DND-41 (cell line): Measurements from ENCODE around the gene GPD1L.

ENCODE experiments used
- ATAC-seq: fragments of 200-7000 bp; cut with Tn5 transposase; 3 replicates; pipeline ENCODE4 v1.9.1; 2021; ENCODE audit warnings: low read depth; ENCODE audit not compliant: insufficient read depth
- DNase-seq: peaks from one replicate; pipeline ENCODE4 v3.0.0-alpha.2; 2020
- H2AFZ ChIP-seq: 2 replicates; pipeline ENCODE4 v1.6.0; 2012; ENCODE audit warnings: low read depth, low read length
- H3K27ac ChIP-seq: 2 replicates; pipeline ENCODE4 v1.5.1; 2012; ENCODE audit warnings: low read length, inconsistent platforms
- H3K27me3 ChIP-seq: fragments of 200-600 bp; sonication (generic); 2 replicates; pipeline ENCODE4 v1.6.0; 2012; ENCODE audit warnings: low read length, mild to moderate bottlenecking, inconsistent platforms; ENCODE audit not compliant: insufficient read depth, poor library complexity
- H3K36me3 ChIP-seq: 2 replicates; pipeline ENCODE4 v1.5.1; 2012; ENCODE audit warnings: low read length, inconsistent platforms; ENCODE audit not compliant: insufficient read depth
- H3K4me1 ChIP-seq: 2 replicates; pipeline ENCODE4 v1.5.1; 2012; ENCODE audit warnings: mild to moderate bottlenecking, low read length; ENCODE audit not compliant: insufficient read depth
- H3K4me2 ChIP-seq: 2 replicates; pipeline ENCODE4 v1.6.0; 2012; ENCODE audit warnings: mild to moderate bottlenecking, moderate library complexity, low read length, inconsistent platforms; ENCODE audit not compliant: insufficient read depth
- H3K4me3 ChIP-seq, 2 experiments: fragments of 200-600 bp in 1 of 2; shearing (Covaris generic) in 1 of 2; 2 replicates each; pipeline ENCODE4 v1.5.1; 2012 to 2016; ENCODE audit warnings: inconsistent platforms in 2 of 2, low read length in 2 of 2, mild to moderate bottlenecking in 2 of 2, low read depth in 1 of 2, moderate library complexity in 1 of 2
- H3K79me2 ChIP-seq: 2 replicates; pipeline ENCODE4 v1.6.0; 2012; ENCODE audit warnings: low read length, inconsistent platforms; ENCODE audit not compliant: insufficient read depth
- H3K9ac ChIP-seq: 2 replicates; pipeline ENCODE4 v1.6.0; 2012; ENCODE audit warnings: low read depth, mild to moderate bottlenecking, inconsistent platforms, low read length, moderate library complexity
- H3K9me3 ChIP-seq: 2 replicates; pipeline ENCODE4 v1.5.1; 2012; ENCODE audit warnings: low read length, moderate library complexity, mild to moderate bottlenecking, inconsistent platforms; ENCODE audit not compliant: insufficient read depth, severe bottlenecking
- H4K20me1 ChIP-seq: 2 replicates; pipeline ENCODE4 v1.6.0; 2012; ENCODE audit warnings: low read length; ENCODE audit not compliant: insufficient read depth
- EZH2 ChIP-seq: IDR thresholded peaks from 3 replicates; pipeline ENCODE4 v1.6.1; 2012; ENCODE audit warnings: borderline replicate concordance, low read depth, mild to moderate bottlenecking, moderate library complexity, low read length, inconsistent platforms; ENCODE audit not compliant: severe bottlenecking
- TF ChIP-seq, protein P1 (sequence below): IDR thresholded peaks from 2 replicates; pipeline ENCODE4 v1.5.1; 2012; ENCODE audit warnings: borderline replicate concordance, low read length, moderate library complexity, mild to moderate bottlenecking; ENCODE audit not compliant: poor library complexity, severe bottlenecking; ENCODE audit errors: extremely low read depth

The GPD1L gene

DNA sequence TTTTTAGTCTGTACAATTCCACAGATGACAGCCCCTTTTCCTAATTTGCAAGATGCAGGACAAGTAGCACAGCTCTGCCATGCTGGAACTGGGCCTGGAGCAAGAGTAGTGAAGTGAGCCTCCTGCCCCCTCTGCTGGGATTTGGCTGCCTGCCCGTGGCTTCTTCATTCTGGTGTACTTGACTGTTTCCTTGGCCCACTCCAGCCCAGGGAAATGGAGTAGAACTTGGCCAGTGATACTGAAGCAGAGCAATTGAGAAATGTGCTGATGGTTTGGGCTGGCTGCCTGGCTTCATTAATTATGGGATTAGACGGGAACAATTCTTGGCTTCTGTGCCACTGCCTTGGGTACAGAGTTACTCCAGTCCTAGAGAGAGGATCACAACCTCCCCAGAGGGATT lies 2.8 kb downstream of the GPD1L start:
- peak overlapping the region; percentile 27 for H3K27ac ChIP-seq

DNA sequence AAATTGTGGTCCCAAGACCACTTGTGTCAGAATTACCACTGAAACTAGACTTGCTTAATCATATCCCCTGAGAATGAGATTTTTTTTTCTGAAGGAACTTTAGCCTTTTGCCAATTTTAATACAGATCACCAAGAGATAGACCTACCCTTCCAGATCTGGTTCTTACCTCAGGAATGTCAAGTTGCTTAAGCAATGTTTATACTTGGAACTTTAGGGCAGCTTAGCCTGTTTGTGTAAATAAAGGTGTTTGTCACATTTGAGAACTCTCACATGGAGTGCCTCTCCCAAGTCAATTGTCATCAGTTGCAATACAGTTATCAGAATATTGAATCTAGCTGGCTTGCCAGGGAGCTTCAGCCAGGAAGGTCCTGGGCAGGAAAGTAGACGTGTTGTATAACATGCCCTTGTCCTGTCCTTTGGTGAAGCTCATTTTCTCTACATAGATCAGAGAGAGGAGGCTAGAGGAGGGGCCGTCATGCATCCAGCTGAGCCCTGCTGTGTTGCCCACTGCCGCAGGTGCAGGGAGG lies 3.9 kb downstream of the GPD1L start:
- Histone ChIP-seq H3K27ac (peak overlapping the region; percentile 34; the same call in 1 of the 2 replicates), H3K36me3 (no peaks in the 10 kb centered on the region), H3K4me1 (peaks cover 88% of the 10 kb centered on the region), H3K9ac (no peak overlapping the region), H3K4me2 (no peak overlapping the region), H3K79me2 (peaks cover 71% of the 10 kb centered on the region), H3K4me3 (no peak overlapping the region), H3K9me3 (peaks cover 1% of the 10 kb centered on the region), H4K20me1 (peaks cover 6% of the 10 kb centered on the region; the same call in 1 of the 2 replicates), H2AFZ (no peak overlapping the region), H3K27me3 (no peaks in the 10 kb centered on the region)
- TF ChIP-seq EZH2: no peak
- TF ChIP-seq, protein P1, sequence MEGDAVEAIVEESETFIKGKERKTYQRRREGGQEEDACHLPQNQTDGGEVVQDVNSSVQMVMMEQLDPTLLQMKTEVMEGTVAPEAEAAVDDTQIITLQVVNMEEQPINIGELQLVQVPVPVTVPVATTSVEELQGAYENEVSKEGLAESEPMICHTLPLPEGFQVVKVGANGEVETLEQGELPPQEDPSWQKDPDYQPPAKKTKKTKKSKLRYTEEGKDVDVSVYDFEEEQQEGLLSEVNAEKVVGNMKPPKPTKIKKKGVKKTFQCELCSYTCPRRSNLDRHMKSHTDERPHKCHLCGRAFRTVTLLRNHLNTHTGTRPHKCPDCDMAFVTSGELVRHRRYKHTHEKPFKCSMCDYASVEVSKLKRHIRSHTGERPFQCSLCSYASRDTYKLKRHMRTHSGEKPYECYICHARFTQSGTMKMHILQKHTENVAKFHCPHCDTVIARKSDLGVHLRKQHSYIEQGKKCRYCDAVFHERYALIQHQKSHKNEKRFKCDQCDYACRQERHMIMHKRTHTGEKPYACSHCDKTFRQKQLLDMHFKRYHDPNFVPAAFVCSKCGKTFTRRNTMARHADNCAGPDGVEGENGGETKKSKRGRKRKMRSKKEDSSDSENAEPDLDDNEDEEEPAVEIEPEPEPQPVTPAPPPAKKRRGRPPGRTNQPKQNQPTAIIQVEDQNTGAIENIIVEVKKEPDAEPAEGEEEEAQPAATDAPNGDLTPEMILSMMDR: no peak
- DNase-seq (no peak), ATAC-seq (no peak)

More for the DNA sequence above, 2.8 kb downstream of the GPD1L start:
- Histone ChIP-seq H3K9me3 (no peaks in the 10 kb centered on the region), H4K20me1 (peaks cover 6% of the 10 kb centered on the region; the same call in 1 of the 2 replicates), H3K4me1 (peaks cover 79% of the 10 kb centered on the region), H3K9ac (no peak overlapping the region), H2AFZ (no peak overlapping the region), H3K4me3 (no peak overlapping the region), H3K79me2 (peaks cover 71% of the 10 kb centered on the region), H3K4me2 (peak overlapping the region; percentile 39), H3K36me3 (no peaks in the 10 kb centered on the region), H3K27me3 (no peaks in the 10 kb centered on the region)
- DNase-seq (no peak), ATAC-seq (no peak)
- TF ChIP-seq, protein P1: peak; percentile 19
- no peak for TF ChIP-seq EZH2

DNA sequence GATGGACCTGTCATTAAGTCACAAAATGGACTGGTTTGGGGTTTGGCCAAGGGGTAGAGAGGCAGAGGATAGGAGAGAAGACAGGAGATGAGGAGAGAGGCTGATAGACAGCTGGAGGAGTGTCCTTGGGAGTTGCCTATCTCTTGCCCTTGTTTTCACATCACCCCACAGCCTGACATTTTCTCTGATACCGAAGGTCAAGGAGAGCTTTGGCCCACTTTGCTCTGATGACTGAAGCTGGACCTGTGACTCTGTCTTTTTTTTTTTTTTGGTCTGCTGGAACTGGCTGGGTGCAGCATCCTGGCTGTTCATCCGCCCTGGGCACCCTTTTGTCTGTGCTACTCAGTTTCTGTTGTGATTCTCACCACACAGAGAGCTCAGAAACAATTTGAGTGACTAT lies 5.1 kb downstream of the GPD1L start:
- Histone ChIP-seq H3K79me2 (peaks cover 81% of the 10 kb centered on the region), H3K4me1 (peaks cover 82% of the 10 kb centered on the region), H3K9ac (no peak overlapping the region), H3K9me3 (peaks cover 4% of the 10 kb centered on the region), H2AFZ (no peak overlapping the region), H4K20me1 (peaks cover 6% of the 10 kb centered on the region; the same call in 1 of the 2 replicates), H3K4me2 (no peak overlapping the region), H3K27me3 (no peaks in the 10 kb centered on the region), H3K36me3 (no peaks in the 10 kb centered on the region), H3K4me3 (no peak overlapping the region), H3K27ac (peak overlapping the region; percentile 56)
- ATAC-seq (no peak), DNase-seq (no peak)
- no peak for TF ChIP-seq EZH2
- TF ChIP-seq, protein P1: no peak
